PC-3 (cell line): Measurements from ENCODE around the gene DLG2. TPM values are rescaled to one million over a fixed set of nuclear protein-coding genes. Genes with fewer than 3 reads are reported as not detected.

Experiments
- ATAC-seq: fragments of 200-7000 bp; cut with Tn5 transposase; 2 replicates; pipeline ENCODE4 v1.9.1; 2020; ENCODE audit warnings: mild to moderate bottlenecking, moderate library complexity
- BruUV-seq: library from RNA; stranded (reverse); fragments of 400-500 nt; replicated peaks from 2 replicates; lab custom pipeline; 2021; lab: Mats Ljungman, UMichigan
- CTCF ChIA-PET: fragments of 300-600 bp; sonication (Branson Sonifier 250); formaldehyde crosslinking; loops from one replicate; lab custom pipeline; 2022; ENCODE audit warnings: antibody characterized with exemption; lab: Charles Lee
- POLR2A ChIA-PET: fragments of 300-600 bp; sonication (Branson Sonifier 250); formaldehyde crosslinking; loops from one replicate; lab custom pipeline; 2022; ENCODE audit warnings: antibody characterized with exemption; ENCODE audit not compliant: unreplicated experiment; lab: Charles Lee
- DNase-seq: peaks from one replicate; pipeline ENCODE4 v3.0.0-alpha.2; 2015
- H2AFZ ChIP-seq: fragments of 300-600 bp; sonication (generic); 2 replicates; pipeline ENCODE4 v1.6.0; 2016; ENCODE audit warnings: antibody characterized with exemption, low read length
- H3F3A ChIP-seq: fragments of 300-600 bp; sonication (generic); one replicate; pipeline ENCODE4 v1.6.0; 2017; ENCODE audit warnings: antibody characterized with exemption, low read length, control low read depth, mild to moderate bottlenecking; ENCODE audit not compliant: unreplicated experiment
- H3K27ac ChIP-seq: fragments of 300-600 bp; sonication (generic); 2 replicates; pipeline ENCODE4 v1.5.1; 2016; ENCODE audit warnings: mild to moderate bottlenecking, low read length
- H3K27me3 ChIP-seq: fragments of 300-600 bp; sonication (generic); 2 replicates; pipeline ENCODE4 v1.6.1; 2016; ENCODE audit warnings: low read length, mixed read lengths
- H3K36me3 ChIP-seq: fragments of 300-600 bp; sonication (generic); 2 replicates; pipeline ENCODE4 v1.6.1; 2016; ENCODE audit warnings: low read depth, mixed run types, low read length, mixed read lengths
- H3K4me1 ChIP-seq: fragments of 300-600 bp; sonication (generic); 2 replicates; pipeline ENCODE4 v1.5.1; 2016; ENCODE audit warnings: low read length; ENCODE audit not compliant: insufficient read depth
- H3K4me2 ChIP-seq: fragments of 300-600 bp; sonication (generic); 2 replicates; pipeline ENCODE4 v1.6.0; 2016; ENCODE audit warnings: low read length
- H3K4me3 ChIP-seq: fragments of 300-600 bp; sonication (generic); 2 replicates; pipeline ENCODE4 v1.5.1; 2016; ENCODE audit warnings: mild to moderate bottlenecking, low read length, mixed read lengths
- H3K79me2 ChIP-seq: fragments of 300-600 bp; sonication (generic); 2 replicates; pipeline ENCODE4 v1.6.1; 2017; ENCODE audit warnings: low read length, mixed read lengths
- H3K9ac ChIP-seq: fragments of 300-600 bp; sonication (generic); 2 replicates; pipeline ENCODE4 v1.6.0; 2016; ENCODE audit warnings: mild to moderate bottlenecking, low read length
- H3K9me2 ChIP-seq: fragments of 300-600 bp; sonication (generic); replicated peaks from 2 replicates; pipeline ENCODE4 v1.6.1; 2016; ENCODE audit warnings: mixed run types, low read length, mixed read lengths
- H3K9me3 ChIP-seq: fragments of 300-600 bp; sonication (generic); 2 replicates; pipeline ENCODE4 v1.6.1; 2016; ENCODE audit warnings: low read length, mixed read lengths
- H4K20me1 ChIP-seq: fragments of 300-600 bp; sonication (generic); 2 replicates; pipeline ENCODE4 v1.6.1; 2016; ENCODE audit warnings: low read length, mixed read lengths
- CTCF ChIP-seq: fragments of 300-600 bp; sonication (generic); conservative IDR thresholded peaks from 2 replicates; pipeline ENCODE4 v1.5.1; 2017; ENCODE audit warnings: antibody characterized with exemption, low read depth, mild to moderate bottlenecking, low read length
- EZH2 ChIP-seq: fragments of 300-600 bp; sonication (generic); IDR thresholded peaks from one replicate; pipeline ENCODE4 v1.6.1; 2017; ENCODE audit warnings: antibody characterized with exemption, mild to moderate bottlenecking, low read length; ENCODE audit not compliant: unreplicated experiment
- EZH2phosphoT487 ChIP-seq: fragments of 300-600 bp; sonication (generic); IDR thresholded peaks from 2 replicates; pipeline ENCODE4 v1.6.1; 2018; ENCODE audit warnings: mild to moderate bottlenecking, antibody characterized with exemption, low read length, borderline replicate concordance
- intact Hi-C: fragments of 100-400 bp; cut with micrococcal nuclease; formaldehyde crosslinking; loops from 2 replicates; pipeline ENCODE4 v1.9.0; 2023
- total RNA-seq: library from RNA; depleted of rRNA; stranded (reverse); fragments of >200 nt; gene quantifications from 2 replicates; pipeline ENCODE4 v1.2.3, GENCODE V29; 2014

DLG2 gene
- total RNA-seq, 1 experiment from 2014 or later: 0.58 TPM

GRCh38 chr11:83784419-83784818, 1842.7 kb downstream of the DLG2 start:
- Histone ChIP-seq H3K79me2 (no peaks in the 10 kb centered on the region), H3K27me3 (peaks cover 22% of the 10 kb centered on the region; the same call in 1 of the 2 replicates), H3K9me2 (no peaks in the 10 kb centered on the region), H3K9me3 (no peaks in the 10 kb centered on the region), H2AFZ (no peak overlapping the region), H3K4me3 (no peak overlapping the region), H4K20me1 (no peaks in the 10 kb centered on the region), H3F3A (no peaks in the 10 kb centered on the region), H3K4me2 (no peak overlapping the region), H3K4me1 (no peaks in the 10 kb centered on the region), H3K27ac (no peak overlapping the region), H3K36me3 (no peaks in the 10 kb centered on the region), H3K9ac (no peak overlapping the region)
- ChIA-PET CTCF (no interaction called here), POLR2A (no interaction called here)
- intact Hi-C loops: no loop called here
- BruUV-seq: no TSS peak
- ATAC-seq (no peak), DNase-seq (no peak)
- TF ChIP-seq EZH2 (no peak), EZH2phosphoT487 (no peak), CTCF (no peak)

- DNase-seq: no peak
- H3K4me3 ChIP-seq: no peak overlapping the region
- no peaks in the 10 kb centered on the region for H3F3A ChIP-seq
- H3K79me2 ChIP-seq: no peaks in the 10 kb centered on the region
- no TSS peak for BruUV-seq
- H4K20me1 ChIP-seq: no peaks in the 10 kb centered on the region
- CTCF ChIA-PET: no interaction called here
- no peak overlapping the region for H2AFZ ChIP-seq
- no peaks in the 10 kb centered on the region for H3K36me3 ChIP-seq
- H3K4me1 ChIP-seq: no peaks in the 10 kb centered on the region
- intact Hi-C loops: no loop called here
- H3K9me2 ChIP-seq: no peaks in the 10 kb centered on the region
- no peak for ATAC-seq
- H3K27me3 ChIP-seq: peaks cover 20% of the 10 kb centered on the region; the same call in 1 of the 2 replicates
- no peak overlapping the region for H3K27ac ChIP-seq
- POLR2A ChIA-PET: no interaction called here
- no peak overlapping the region for H3K9ac ChIP-seq
- no peak overlapping the region for H3K4me2 ChIP-seq
- TF ChIP-seq CTCF (no peak), EZH2phosphoT487 (no peak), EZH2 (no peak)
- no peaks in the 10 kb centered on the region for H3K9me3 ChIP-seq
Observed at GRCh38 chr11:83782329-83782728, 1844.8 kb downstream of the DLG2 start.

- H3K36me3 ChIP-seq: no peaks in the 10 kb centered on the region
- DNase-seq (no peak), ATAC-seq (no peak)
- H3K79me2 ChIP-seq: no peaks in the 10 kb centered on the region
- TF ChIP-seq EZH2 (no peak), EZH2phosphoT487 (no peak), CTCF (no peak)
- H3K9ac ChIP-seq: no peak overlapping the region
- ChIA-PET POLR2A (interaction anchor here (0.6 kb wide), 1 partner anchor 494 kb away, joined by 6 read pairs; the partner anchor contains the start of gene CCDC90B), CTCF (no interaction called here)
- no peaks in the 10 kb centered on the region for H3F3A ChIP-seq
- no peaks in the 10 kb centered on the region for H3K9me3 ChIP-seq
- no peak overlapping the region for H3K4me2 ChIP-seq
- H3K27ac ChIP-seq: no peak overlapping the region
- no peak overlapping the region for H2AFZ ChIP-seq
- no peaks in the 10 kb centered on the region for H4K20me1 ChIP-seq
- peaks cover 17% of the 10 kb centered on the region; the same call in 1 of the 2 replicates for H3K27me3 ChIP-seq
- BruUV-seq: no TSS peak
- intact Hi-C loops: no loop called here
- H3K9me2 ChIP-seq: no peaks in the 10 kb centered on the region
- H3K4me1 ChIP-seq: no peaks in the 10 kb centered on the region
- H3K4me3 ChIP-seq: no peak overlapping the region
Observed at GRCh38 chr11:83779876-83780275, 1847.3 kb downstream of the DLG2 start.
